Keratinocyte (primary cell): ENCODE data around the gene BCL2. TPM values are rescaled to one million over a fixed set of nuclear protein-coding genes. Genes with fewer than 3 reads are reported as not detected.

Experiments
- DNase-seq: peaks from one replicate; pipeline ENCODE4 v3.0.0-alpha.2; 2011; ENCODE audit warnings: low read depth, missing footprints, low spot score
- FAIRE-seq: peaks from 2 replicates; lab custom pipeline; 2011; peaks lifted over from hg19 to GRCh38; lab: Jason Lieb, UNC
- H2AFZ ChIP-seq: 2 replicates; pipeline ENCODE4 v1.6.0; 2012; ENCODE audit warnings: low read length, control low read depth, inconsistent platforms; ENCODE audit not compliant: control insufficient read depth
- H3K27ac ChIP-seq: 2 replicates; pipeline ENCODE4 v1.5.1; 2011; ENCODE audit warnings: low read length; ENCODE audit not compliant: control insufficient read depth, insufficient read depth
- H3K27me3 ChIP-seq: 3 replicates; pipeline ENCODE4 v1.6.0; 2011; ENCODE audit warnings: low read length; ENCODE audit not compliant: control insufficient read depth, insufficient read depth; ENCODE audit errors: extremely low read depth
- H3K36me3 ChIP-seq, 2 experiments: 2 replicates in 1 of 2; 3 replicates in 1 of 2; pipeline ENCODE4 v1.5.1; 2011; ENCODE audit warnings: low read length in 2 of 2, mild to moderate bottlenecking in 1 of 2; ENCODE audit not compliant: control insufficient read depth in 2 of 2, insufficient read depth in 2 of 2; ENCODE audit errors: extremely low read depth in 1 of 2
- H3K4me1 ChIP-seq: 3 replicates; pipeline ENCODE4 v1.5.1; 2011; ENCODE audit warnings: low read length; ENCODE audit not compliant: control insufficient read depth, insufficient read depth; ENCODE audit errors: extremely low read depth
- H3K4me2 ChIP-seq: 3 replicates; pipeline ENCODE4 v1.6.0; 2011; ENCODE audit warnings: low read depth, low read length; ENCODE audit not compliant: control insufficient read depth, insufficient read depth; ENCODE audit errors: extremely low read depth
- H3K4me3 ChIP-seq, 3 experiments: fragments of 200-600 bp in 1 of 3; sonication (generic) in 1 of 3; 2 replicates in 2 of 3; 3 replicates in 1 of 3; pipeline ENCODE4 v1.5.1; 2011 to 2016; ENCODE audit warnings: low read length in 3 of 3, mild to moderate bottlenecking in 3 of 3, control low read depth in 2 of 3, inconsistent platforms in 1 of 3, low read depth in 1 of 3, mixed read lengths in 1 of 3, mixed run types in 1 of 3, moderate library complexity in 1 of 3; ENCODE audit not compliant: control insufficient read depth in 2 of 3, insufficient read depth in 2 of 3; ENCODE audit errors: extremely low read depth in 1 of 3
- H3K79me2 ChIP-seq: 2 replicates; pipeline ENCODE4 v1.6.0; 2012; ENCODE audit warnings: low read length; ENCODE audit not compliant: control insufficient read depth, insufficient read depth
- H3K9ac ChIP-seq: 3 replicates; pipeline ENCODE4 v1.6.0; 2011; ENCODE audit warnings: low read length; ENCODE audit not compliant: control insufficient read depth, insufficient read depth; ENCODE audit errors: extremely low read depth
- H3K9me1 ChIP-seq: 3 replicates; pipeline ENCODE4 v1.6.0; 2011; ENCODE audit warnings: low read length; ENCODE audit not compliant: control insufficient read depth, insufficient read depth; ENCODE audit errors: extremely low read depth
- H3K9me3 ChIP-seq: 2 replicates; pipeline ENCODE4 v1.5.1; 2012; ENCODE audit warnings: low read depth, low read length; ENCODE audit not compliant: control insufficient read depth
- H4K20me1 ChIP-seq: 3 replicates; pipeline ENCODE4 v1.6.0; 2011; ENCODE audit warnings: low read length; ENCODE audit not compliant: control insufficient read depth, insufficient read depth; ENCODE audit errors: extremely low read depth
- EZH2 ChIP-seq: IDR thresholded peaks from one replicate; pipeline ENCODE4 v1.6.1; 2012; ENCODE audit warnings: inconsistent platforms, mild to moderate bottlenecking, low read length, moderate library complexity
- dilution Hi-C: fragments of 300-500 bp; cut with MboI; formaldehyde crosslinking; loops from one replicate; pipeline ENCODE4 v1.7.0; 2020; ENCODE audit warnings: low sequenced_read_pairs; ENCODE audit not compliant: extremely low pct_ligation_motif_present
- polyA plus RNA-seq, 5 experiments: library from polyadenylated mRNA; depleted of rRNA in 3 of 5; stranded (reverse) in 3 of 5; stranded (forward) in 1 of 5; unstranded in 1 of 5; fragments of >200 nt; gene quantifications; 1 replicate in 1 of 5; 2 replicates in 3 of 5; 3 replicates in 1 of 5; pipeline versions ENCODE4 v1.2.1 to v1.2.3, GENCODE V29; 2011 to 2012; ENCODE audit warnings: missing spikeins in 2 of 5, low read depth in 1 of 5, low replicate concordance in 1 of 5
- TF ChIP-seq, protein P1 (sequence below), 3 experiments: IDR thresholded peaks in 1 of 3; conservative IDR thresholded peaks in 1 of 3; optimal IDR thresholded peaks in 1 of 3; 2 replicates in 2 of 3; 3 replicates in 1 of 3; pipeline versions ENCODE3 to v1.5.1; 2011; ENCODE audit warnings: low read length in 3 of 3, mild to moderate bottlenecking in 3 of 3, moderate library complexity in 2 of 3, control low read depth in 1 of 3, inconsistent platforms in 1 of 3; ENCODE audit not compliant: insufficient read depth in 2 of 3; ENCODE audit errors: extremely low read depth in 1 of 3

The BCL2 gene
- polyA plus RNA-seq, 1 donor (not counting 4 experiments of a cell fraction or from before 2014, with no cell fraction given): 0.30 TPM

DNA sequence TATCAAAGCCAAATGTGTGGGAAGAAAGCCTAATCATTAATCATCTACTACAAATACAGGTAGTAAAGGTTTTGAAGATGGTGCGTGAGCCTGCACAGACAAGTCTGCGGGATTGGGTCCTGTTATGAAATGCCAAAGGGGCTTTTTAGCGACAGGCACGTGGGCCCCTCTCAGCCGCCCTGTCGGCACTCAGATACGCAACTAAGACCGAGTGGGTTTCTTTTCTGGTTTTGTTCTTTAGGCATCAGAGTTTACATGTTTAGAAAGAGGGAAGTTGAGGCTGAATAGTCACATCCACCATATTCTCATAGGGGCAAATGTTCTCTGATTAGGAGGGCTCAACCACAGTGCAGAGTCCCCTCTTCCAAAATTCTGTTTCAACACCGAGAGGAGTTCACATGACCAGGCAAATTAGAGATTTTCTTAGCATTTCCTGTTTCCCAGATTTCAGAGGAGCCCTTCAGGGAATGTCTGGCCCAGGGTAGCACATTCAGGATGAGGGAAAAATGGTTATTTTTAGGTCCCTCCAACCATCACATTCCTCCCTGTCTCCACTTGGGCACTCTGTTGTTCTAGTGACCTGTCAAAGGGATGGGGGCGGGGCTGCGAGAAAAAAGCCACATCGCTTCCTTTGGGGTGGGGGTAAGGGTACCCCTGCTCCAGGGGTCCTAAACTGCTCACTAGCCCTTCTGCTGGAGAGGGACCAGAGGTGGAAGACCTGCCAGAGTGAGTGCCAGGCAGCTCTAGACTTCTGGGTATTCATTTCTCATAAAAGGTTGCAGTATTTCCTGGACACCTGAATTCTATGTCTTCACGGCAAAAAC is 159.2 kb downstream of the BCL2 start:
- Histone ChIP-seq H3K27ac (no peak overlapping the region), H3K27me3 (peaks cover 12% of the 10 kb centered on the region), H3K4me2 (peak overlapping the region; percentile 34), H3K79me2 (no peaks in the 10 kb centered on the region), H3K4me3 (no peak overlapping the region), H3K9ac (no peak overlapping the region), H3K4me1 (peaks cover 21% of the 10 kb centered on the region), H3K9me1 (no peaks in the 10 kb centered on the region), H3K36me3 (no peaks in the 10 kb centered on the region), H4K20me1 (no peaks in the 10 kb centered on the region), H2AFZ (no peak overlapping the region), H3K9me3 (no peaks in the 10 kb centered on the region)
- no peak for TF ChIP-seq EZH2
- TF ChIP-seq, protein P1, sequence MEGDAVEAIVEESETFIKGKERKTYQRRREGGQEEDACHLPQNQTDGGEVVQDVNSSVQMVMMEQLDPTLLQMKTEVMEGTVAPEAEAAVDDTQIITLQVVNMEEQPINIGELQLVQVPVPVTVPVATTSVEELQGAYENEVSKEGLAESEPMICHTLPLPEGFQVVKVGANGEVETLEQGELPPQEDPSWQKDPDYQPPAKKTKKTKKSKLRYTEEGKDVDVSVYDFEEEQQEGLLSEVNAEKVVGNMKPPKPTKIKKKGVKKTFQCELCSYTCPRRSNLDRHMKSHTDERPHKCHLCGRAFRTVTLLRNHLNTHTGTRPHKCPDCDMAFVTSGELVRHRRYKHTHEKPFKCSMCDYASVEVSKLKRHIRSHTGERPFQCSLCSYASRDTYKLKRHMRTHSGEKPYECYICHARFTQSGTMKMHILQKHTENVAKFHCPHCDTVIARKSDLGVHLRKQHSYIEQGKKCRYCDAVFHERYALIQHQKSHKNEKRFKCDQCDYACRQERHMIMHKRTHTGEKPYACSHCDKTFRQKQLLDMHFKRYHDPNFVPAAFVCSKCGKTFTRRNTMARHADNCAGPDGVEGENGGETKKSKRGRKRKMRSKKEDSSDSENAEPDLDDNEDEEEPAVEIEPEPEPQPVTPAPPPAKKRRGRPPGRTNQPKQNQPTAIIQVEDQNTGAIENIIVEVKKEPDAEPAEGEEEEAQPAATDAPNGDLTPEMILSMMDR (optimal IDR thresholded peaks at IDR 0.05 in 1 of 3, IDR thresholded peaks at IDR 0.05 in 1 of 3, conservative IDR thresholded peaks at IDR 0.05 in 1 of 3; ENCODE audit: extremely low read depth in 1 of 3, insufficient read depth in 2 of 3, low read length in 3 of 3): no peak
- dilution Hi-C loops: no loop called here
- DNase-seq (no peak), FAIRE-seq (peak; percentile 17)

DNA sequence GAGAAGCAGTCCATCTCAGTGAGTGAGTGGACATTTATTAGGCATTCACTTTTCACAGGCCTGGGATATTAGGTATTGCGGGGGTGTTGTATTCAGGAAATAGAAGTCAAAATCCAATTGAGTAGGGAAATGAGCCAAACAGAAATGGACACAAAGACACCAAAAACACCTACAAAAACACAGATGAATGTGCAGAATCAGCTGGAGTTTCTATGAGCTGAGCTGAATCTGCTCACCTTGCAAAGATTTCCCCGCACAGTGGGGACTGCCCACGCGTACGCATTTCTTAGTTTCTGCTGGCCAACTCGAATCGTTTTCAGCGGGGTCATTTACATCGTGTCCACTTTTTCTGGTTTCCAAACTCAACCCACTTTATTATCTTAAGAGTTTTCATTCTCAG is 160.0 kb downstream of the BCL2 start:
- no peaks in the 10 kb centered on the region for H3K9me1 ChIP-seq
- H3K4me1 ChIP-seq: peaks cover 24% of the 10 kb centered on the region
- no peak overlapping the region for H2AFZ ChIP-seq
- no peaks in the 10 kb centered on the region for H3K79me2 ChIP-seq
- H3K27ac ChIP-seq: no peak overlapping the region
- H4K20me1 ChIP-seq: no peaks in the 10 kb centered on the region
- H3K4me3 ChIP-seq: no peak overlapping the region
- H3K9ac ChIP-seq: no peak overlapping the region
- H3K27me3 ChIP-seq: peaks cover 12% of the 10 kb centered on the region
- dilution Hi-C loops: no loop called here
- FAIRE-seq (no peak), DNase-seq (no peak)
- no peak overlapping the region for H3K4me2 ChIP-seq
- H3K9me3 ChIP-seq: no peaks in the 10 kb centered on the region
- TF ChIP-seq, protein P1 (optimal IDR thresholded peaks at IDR 0.05 in 1 of 3, IDR thresholded peaks at IDR 0.05 in 1 of 3, conservative IDR thresholded peaks at IDR 0.05 in 1 of 3; ENCODE audit: extremely low read depth in 1 of 3, insufficient read depth in 2 of 3, low read length in 3 of 3): no peak
- no peak for TF ChIP-seq EZH2
- H3K36me3 ChIP-seq: no peaks in the 10 kb centered on the region
